H1 (cell line): Measurements from ENCODE around the gene ADCY5. TPM values are rescaled to one million over a fixed set of nuclear protein-coding genes. Genes with fewer than 3 reads are reported as not detected.

Source experiments
- CREB1 ChIP-seq: IDR thresholded peaks from 2 replicates; pipeline ENCODE4 v1.6.1; 2012; ENCODE audit warnings: inconsistent platforms
- JUN ChIP-seq: IDR thresholded peaks from 2 replicates; pipeline ENCODE4 v1.6.1; 2011; ENCODE audit warnings: low read depth, mild to moderate bottlenecking, improper control_type of control experiment, low read length
- KDM4A ChIP-seq: IDR thresholded peaks from one replicate; pipeline ENCODE4 v1.7.1; 2012; ENCODE audit warnings: low read depth, mild to moderate bottlenecking, moderate library complexity, low read length, inconsistent platforms; ENCODE audit not compliant: severe bottlenecking
- RNF2 ChIP-seq: fragments of 200-900, 300-1000 bp; sonication (generic); IDR thresholded peaks from 2 replicates; pipeline ENCODE4 v1.7.1; 2016; ENCODE audit warnings: borderline replicate concordance, low read depth, mild to moderate bottlenecking, antibody characterized with exemption, low read length; ENCODE audit not compliant: poor library complexity, severe bottlenecking; ENCODE audit errors: missing control alignments
- polyA plus RNA-seq, 7 experiments: library from polyadenylated mRNA; depleted of rRNA in 3 of 7; stranded (reverse) in 5 of 7; unstranded in 2 of 7; fragments of >200 nt in 5 of 7; fragments of 200-250 nt in 2 of 7; gene quantifications; 1 replicate in 5 of 7; 2 replicates in 1 of 7; 4 replicates in 1 of 7; pipeline versions ENCODE4 v1.2.1 to v1.2.3, GENCODE V29; 2011 to 2013; ENCODE audit warnings: missing spikeins in 2 of 7, mixed read lengths in 2 of 7
- total RNA-seq: library from RNA; stranded (reverse); fragmentation: NEBNext Ultra II Directional; extraction: Animal tissue kit (Norgen Biotek cat#: 25700); gene quantifications from 2 replicates; pipeline ENCODE4 v1.2.1, GENCODE V29; 2021
- TF ChIP-seq, protein P1 (sequence below): IDR thresholded peaks from 2 replicates; pipeline ENCODE4 v1.6.1; 2012; ENCODE audit warnings: inconsistent platforms

Gene ADCY5
- total and polyA plus RNA-seq, 2 of the 8 experiments (the other 6 are each of a cell fraction or from before 2014, with no cell fraction given) = 18.9 to 40.8 TPM

DNA sequence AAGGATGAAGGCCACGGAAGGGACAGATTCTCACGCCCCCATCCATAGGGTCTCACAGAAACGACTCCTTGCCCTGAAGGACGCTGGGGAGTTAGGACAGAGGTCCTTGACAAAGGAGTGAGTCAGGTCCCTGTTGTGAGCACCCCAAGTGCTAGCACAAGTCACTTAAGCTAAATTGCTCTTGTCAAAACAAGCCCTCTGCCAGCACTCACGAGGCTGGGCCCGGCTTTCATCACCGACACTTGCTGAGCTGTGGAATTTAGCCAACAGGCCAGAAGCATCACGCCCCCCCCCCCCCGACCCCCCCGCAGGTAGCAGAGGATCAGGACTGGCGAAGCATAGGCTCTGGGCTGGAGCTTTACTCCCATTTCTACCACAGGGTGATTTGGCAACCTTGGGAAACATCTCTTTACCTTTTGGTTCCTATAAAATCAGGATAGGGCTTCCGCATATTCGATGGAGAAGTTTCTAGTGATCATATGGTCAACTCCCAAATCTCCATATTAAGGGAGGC, 75.4 kb downstream of the ADCY5 start (continued):
- TF ChIP-seq, protein P1, sequence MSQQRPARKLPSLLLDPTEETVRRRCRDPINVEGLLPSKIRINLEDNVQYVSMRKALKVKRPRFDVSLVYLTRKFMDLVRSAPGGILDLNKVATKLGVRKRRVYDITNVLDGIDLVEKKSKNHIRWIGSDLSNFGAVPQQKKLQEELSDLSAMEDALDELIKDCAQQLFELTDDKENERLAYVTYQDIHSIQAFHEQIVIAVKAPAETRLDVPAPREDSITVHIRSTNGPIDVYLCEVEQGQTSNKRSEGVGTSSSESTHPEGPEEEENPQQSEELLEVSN = no peak
- no peak for TF ChIP-seq RNF2
- no peak for TF ChIP-seq CREB1
- no peak for TF ChIP-seq KDM4A
- no peak for TF ChIP-seq JUN
